Adrenal gland (tissue), 5 donors: ENCODE data around the gene PATJ.

Experiments used
- CTCF ChIP-seq, 6 experiments: fragments of 450-650 bp in 4 of 6; fragments of 200-600 bp in 2 of 6; sonication (generic) in 1 of 6; IDR thresholded peaks; 1 replicate in 5 of 6; 2 replicates in 1 of 6; pipeline versions ENCODE4 v1.5.1 to v1.8.0; 2016 to 2021; ENCODE audit warnings: antibody characterized with exemption in 6 of 6, mild to moderate bottlenecking in 2 of 6, moderate library complexity in 1 of 6
- POLR2A ChIP-seq, 2 donors: fragments of 450-650 bp; IDR thresholded peaks; one replicate each; pipeline ENCODE4 v1.6.1; 2017; ENCODE audit warnings: antibody characterized with exemption in 2 of 2, mild to moderate bottlenecking in 2 of 2, moderate library complexity in 1 of 2
- donor health status: DM: no; HTN: no; CAD: no.

GRCh38 chr1:61770131-61770530 is 27.9 kb downstream of the PATJ start:
- no peak for TF ChIP-seq CTCF (IDR thresholded peaks at IDR 0.05)
- no peak for TF ChIP-seq POLR2A (IDR thresholded peaks at IDR 0.05)
